HEK293 (cell line): ENCODE results near the gene MSX1.

ENCODE experiments used
- CTCF ChIA-PET: fragments of 350-600 bp; formaldehyde crosslinking; extraction: SDS; loops from one replicate; lab custom pipeline; 2021; ENCODE audit warnings: antibody characterized with exemption; lab: Yijun Ruan, JAX
- POLR2A ChIA-PET: fragments of 300-600 bp; formaldehyde crosslinking; extraction: SDS; loops from one replicate; lab custom pipeline; 2020; ENCODE audit warnings: antibody characterized with exemption, inconsistent platforms; lab: Yijun Ruan, JAX
- H3K27ac ChIP-seq: fragments of 200-500 bp; sonication (Bioruptor generic); 2 replicates; pipeline ENCODE4 v1.5.1; 2014; ENCODE audit warnings: low read depth, low read length, control low read depth, inconsistent platforms; ENCODE audit errors: extremely low read depth
- H3K36me3 ChIP-seq, 2 experiments: fragments of 200-500 bp in 1 of 2; sonication (Bioruptor generic) in 1 of 2; 1 replicate in 1 of 2; 2 replicates in 1 of 2; pipeline ENCODE4 v1.5.1; 2014 to 2017; ENCODE audit warnings: inconsistent platforms in 2 of 2, low read length in 2 of 2; ENCODE audit not compliant: control insufficient read depth in 2 of 2, insufficient read depth in 1 of 2
- H3K4me1 ChIP-seq: fragments of 200-500 bp; sonication (Bioruptor generic); 2 replicates; pipeline ENCODE4 v1.5.1; 2014; ENCODE audit warnings: mild to moderate bottlenecking, low read length, inconsistent platforms; ENCODE audit not compliant: control insufficient read depth, insufficient read depth
- H3K4me3 ChIP-seq: 2 replicates; pipeline ENCODE4 v1.5.1; 2011; ENCODE audit warnings: low read depth, mild to moderate bottlenecking, control low read depth, low read length, moderate library complexity
- H3K9me3 ChIP-seq: fragments of 200-500 bp; sonication (Bioruptor generic); 2 replicates; pipeline ENCODE4 v1.5.1; 2014; ENCODE audit warnings: low read depth, low read length, inconsistent platforms; ENCODE audit not compliant: control insufficient read depth, insufficient read depth
- GLIS1 ChIP-seq: fragments of 450-650 bp; formaldehyde crosslinking; IDR thresholded peaks from 2 replicates; pipeline ENCODE4 v1.5.1; 2016; ENCODE audit warnings: missing biosample characterization, missing genetic modification characterization
- KLF16 ChIP-seq: fragments of 450-650 bp; formaldehyde crosslinking; IDR thresholded peaks from 2 replicates; pipeline ENCODE4 v1.5.1; 2017; ENCODE audit warnings: missing biosample characterization, missing genetic modification characterization
- KLF8 ChIP-seq: fragments of 450-650 bp; formaldehyde crosslinking; IDR thresholded peaks from 2 replicates; pipeline ENCODE4 v1.5.1; 2016; ENCODE audit warnings: missing biosample characterization, missing genetic modification characterization
- PRDM1 ChIP-seq: fragments of 450-650 bp; formaldehyde crosslinking; IDR thresholded peaks from 2 replicates; pipeline ENCODE4; 2016; ENCODE audit warnings: missing biosample characterization, missing genetic modification characterization
- SP3 ChIP-seq: fragments of 450-650 bp; formaldehyde crosslinking; IDR thresholded peaks from 2 replicates; pipeline ENCODE4 v1.5.1; 2016; ENCODE audit warnings: missing biosample characterization, missing genetic modification characterization
- ZBTB17 ChIP-seq: fragments of 450-650 bp; formaldehyde crosslinking; IDR thresholded peaks from 2 replicates; pipeline ENCODE4 v1.5.1; 2016; ENCODE audit warnings: missing biosample characterization, missing genetic modification characterization
- ZBTB20 ChIP-seq: fragments of 450-650 bp; formaldehyde crosslinking; IDR thresholded peaks from 2 replicates; pipeline ENCODE4 v1.5.1; 2016; ENCODE audit warnings: missing biosample characterization, missing genetic modification characterization
- ZFP69B ChIP-seq: fragments of 450-650 bp; formaldehyde crosslinking; IDR thresholded peaks from 2 replicates; pipeline ENCODE4 v1.5.1; 2016; ENCODE audit warnings: missing biosample characterization, missing genetic modification characterization
- ZIC2 ChIP-seq: fragments of 450-650 bp; formaldehyde crosslinking; IDR thresholded peaks from 2 replicates; pipeline ENCODE4 v1.5.1; 2016; ENCODE audit warnings: missing biosample characterization, missing genetic modification characterization
- ZNF19 ChIP-seq: fragments of 450-650 bp; formaldehyde crosslinking; IDR thresholded peaks from 2 replicates; pipeline ENCODE4; 2016; ENCODE audit warnings: missing biosample characterization, missing genetic modification characterization, low read depth
- ZNF335 ChIP-seq: fragments of 450-650 bp; formaldehyde crosslinking; conservative IDR thresholded peaks from 2 replicates; pipeline ENCODE4 v1.5.1; 2016; ENCODE audit warnings: missing biosample characterization, missing genetic modification characterization
- ZNF394 ChIP-seq: fragments of 450-650 bp; formaldehyde crosslinking; IDR thresholded peaks from 2 replicates; pipeline ENCODE4 v1.5.1; 2016; ENCODE audit warnings: missing biosample characterization, missing genetic modification characterization, mild to moderate bottlenecking, moderate library complexity, borderline replicate concordance
- ZNF514 ChIP-seq: fragments of 450-650 bp; formaldehyde crosslinking; IDR thresholded peaks from 2 replicates; pipeline ENCODE4 v1.5.1; 2016; ENCODE audit warnings: missing biosample characterization, missing genetic modification characterization
- ZNF561 ChIP-seq: fragments of 450-650 bp; IDR thresholded peaks from 2 replicates; pipeline ENCODE4 v1.5.1; 2018; ENCODE audit warnings: missing biosample characterization, missing genetic modification characterization, borderline replicate concordance
- ZNF600 ChIP-seq: fragments of 450-650 bp; formaldehyde crosslinking; IDR thresholded peaks from 2 replicates; pipeline ENCODE4 v1.5.1; 2016; ENCODE audit warnings: missing biosample characterization, missing genetic modification characterization
- ZNF777 ChIP-seq: fragments of 450-650 bp; formaldehyde crosslinking; IDR thresholded peaks from 2 replicates; pipeline ENCODE4 v1.5.1; 2017; ENCODE audit warnings: missing biosample characterization, missing genetic modification characterization, borderline replicate concordance
- TF ChIP-seq, protein P1 (sequence below): fragments of 450-650 bp; formaldehyde crosslinking; IDR thresholded peaks from 2 replicates; pipeline ENCODE4 v1.5.1; 2016; ENCODE audit warnings: missing biosample characterization, missing genetic modification characterization
- TF ChIP-seq, protein P2 (sequence below): fragments of 450-650 bp; formaldehyde crosslinking; IDR thresholded peaks from 2 replicates; pipeline ENCODE4 v1.5.0; 2017; ENCODE audit warnings: missing biosample characterization, missing genetic modification characterization, borderline replicate concordance
- TF ChIP-seq, protein P3 (sequence below): fragments of 450-650 bp; formaldehyde crosslinking; IDR thresholded peaks from 2 replicates; pipeline ENCODE4; 2016; ENCODE audit warnings: missing biosample characterization, missing genetic modification characterization
- TF ChIP-seq, protein P4 (sequence below): sonication (generic); formaldehyde crosslinking; IDR thresholded peaks from 2 replicates; pipeline ENCODE4 v1.8.1; 2022; ENCODE audit warnings: mild to moderate bottlenecking, moderate library complexity, missing genetic modification reagents

Gene MSX1

GRCh38 chr4:4860600-4861389 is 1.3 kb downstream of the MSX1 start (continued):
- TF ChIP-seq, protein P1, sequence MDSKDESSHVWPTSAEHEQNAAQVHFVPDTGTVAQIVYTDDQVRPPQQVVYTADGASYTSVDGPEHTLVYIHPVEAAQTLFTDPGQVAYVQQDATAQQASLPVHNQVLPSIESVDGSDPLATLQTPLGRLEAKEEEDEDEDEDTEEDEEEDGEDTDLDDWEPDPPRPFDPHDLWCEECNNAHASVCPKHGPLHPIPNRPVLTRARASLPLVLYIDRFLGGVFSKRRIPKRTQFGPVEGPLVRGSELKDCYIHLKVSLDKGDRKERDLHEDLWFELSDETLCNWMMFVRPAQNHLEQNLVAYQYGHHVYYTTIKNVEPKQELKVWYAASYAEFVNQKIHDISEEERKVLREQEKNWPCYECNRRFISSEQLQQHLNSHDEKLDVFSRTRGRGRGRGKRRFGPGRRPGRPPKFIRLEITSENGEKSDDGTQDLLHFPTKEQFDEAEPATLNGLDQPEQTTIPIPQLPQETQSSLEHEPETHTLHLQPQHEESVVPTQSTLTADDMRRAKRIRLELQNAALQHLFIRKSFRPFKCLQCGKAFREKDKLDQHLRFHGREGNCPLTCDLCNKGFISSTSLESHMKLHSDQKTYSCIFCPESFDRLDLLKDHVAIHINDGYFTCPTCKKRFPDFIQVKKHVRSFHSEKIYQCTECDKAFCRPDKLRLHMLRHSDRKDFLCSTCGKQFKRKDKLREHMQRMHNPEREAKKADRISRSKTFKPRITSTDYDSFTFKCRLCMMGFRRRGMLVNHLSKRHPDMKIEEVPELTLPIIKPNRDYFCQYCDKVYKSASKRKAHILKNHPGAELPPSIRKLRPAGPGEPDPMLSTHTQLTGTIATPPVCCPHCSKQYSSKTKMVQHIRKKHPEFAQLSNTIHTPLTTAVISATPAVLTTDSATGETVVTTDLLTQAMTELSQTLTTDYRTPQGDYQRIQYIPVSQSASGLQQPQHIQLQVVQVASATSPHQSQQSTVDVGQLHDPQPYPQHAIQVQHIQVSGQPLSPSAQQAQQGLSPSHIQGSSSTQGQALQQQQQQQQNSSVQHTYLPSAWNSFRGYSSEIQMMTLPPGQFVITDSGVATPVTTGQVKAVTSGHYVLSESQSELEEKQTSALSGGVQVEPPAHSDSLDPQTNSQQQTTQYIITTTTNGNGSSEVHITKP (tag by site-specific recombination): peak; percentile 97
- TF ChIP-seq ZNF394: 0 out of 2 replicates have a peak, but pooled peaks have one; percentile 18
- 0 out of 2 replicates have a peak, but pooled peaks have one; percentile 38 for TF ChIP-seq ZNF561
- TF ChIP-seq ZBTB20 (tag by site-specific recombination): peak; percentile 18; the same call in 1 of the 2 replicates
- TF ChIP-seq ZNF335 (tag by site-specific recombination): peak; percentile 24; the same call in 1 of the 2 replicates
- 0 out of 2 replicates have a peak, but pooled peaks have one; percentile 28 for TF ChIP-seq ZBTB17 (tag by site-specific recombination)
- peak; percentile 42 for TF ChIP-seq SP3 (tag by site-specific recombination)
- TF ChIP-seq ZFP69B (tag by site-specific recombination): peak; percentile 99

- Histone ChIP-seq H3K9me3 (no peaks in the 10 kb centered on the region), H3K4me1 (no peaks in the 10 kb centered on the region; the same call in 1 of the 2 replicates), H3K4me3 (peak overlapping the region; percentile 66), H3K27ac (no peak overlapping the region), H3K36me3 (peaks cover 0 to 27% of the 10 kb centered on the region in 2 experiments; a peak in 1 of 3 replicates)
- POLR2A ChIA-PET: no interaction called here
- TF ChIP-seq ZNF514 (tag by site-specific recombination) (no peak), PRDM1 (tag by site-specific recombination) (0 out of 2 replicates have a peak, but pooled peaks have one; percentile 24), GLIS1 (peak; percentile 68), ZIC2 (tag by site-specific recombination) (0 out of 2 replicates have a peak, but pooled peaks have one; percentile 2)
- CTCF ChIA-PET: no interaction called here
These were observed 2.0 kb downstream of the MSX1 start for GRCh38 chr4:4861390-4862018.

DNA sequence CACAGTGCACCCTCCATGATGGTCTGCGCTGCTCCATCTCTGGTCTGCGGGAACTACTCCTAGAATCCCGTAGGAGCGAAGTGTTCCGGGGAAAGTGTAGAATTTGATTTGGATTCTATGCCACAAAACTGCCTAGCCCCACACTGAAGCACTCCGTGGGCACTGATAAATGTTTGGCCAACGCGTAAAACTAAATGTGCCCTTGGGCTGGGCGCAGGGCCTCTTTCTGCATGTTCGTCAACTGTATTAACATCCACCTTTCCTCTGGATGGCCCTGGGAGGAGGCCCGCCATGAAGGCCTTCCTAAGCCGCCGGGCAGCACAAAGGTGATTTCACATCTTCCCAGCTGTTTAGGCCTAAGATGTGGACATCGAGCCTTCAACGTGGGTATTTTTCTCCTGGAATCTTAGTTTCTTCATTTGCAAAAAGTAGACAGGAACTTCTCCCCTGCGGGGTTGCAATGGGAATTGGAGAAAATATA is 2.6 kb downstream of the MSX1 start:
- H3K27ac ChIP-seq: no peak overlapping the region
- peaks cover 0 to 27% of the 10 kb centered on the region in 2 experiments; a peak in 1 of 3 replicates for H3K36me3 ChIP-seq
- ChIA-PET POLR2A (no interaction called here), CTCF (no interaction called here)
- H3K4me3 ChIP-seq: no peak overlapping the region
- no peaks in the 10 kb centered on the region; the same call in 1 of the 2 replicates for H3K4me1 ChIP-seq
- H3K9me3 ChIP-seq: no peaks in the 10 kb centered on the region
- no peak for TF ChIP-seq KLF8 (tag by site-specific recombination)
- TF ChIP-seq, protein P2, sequence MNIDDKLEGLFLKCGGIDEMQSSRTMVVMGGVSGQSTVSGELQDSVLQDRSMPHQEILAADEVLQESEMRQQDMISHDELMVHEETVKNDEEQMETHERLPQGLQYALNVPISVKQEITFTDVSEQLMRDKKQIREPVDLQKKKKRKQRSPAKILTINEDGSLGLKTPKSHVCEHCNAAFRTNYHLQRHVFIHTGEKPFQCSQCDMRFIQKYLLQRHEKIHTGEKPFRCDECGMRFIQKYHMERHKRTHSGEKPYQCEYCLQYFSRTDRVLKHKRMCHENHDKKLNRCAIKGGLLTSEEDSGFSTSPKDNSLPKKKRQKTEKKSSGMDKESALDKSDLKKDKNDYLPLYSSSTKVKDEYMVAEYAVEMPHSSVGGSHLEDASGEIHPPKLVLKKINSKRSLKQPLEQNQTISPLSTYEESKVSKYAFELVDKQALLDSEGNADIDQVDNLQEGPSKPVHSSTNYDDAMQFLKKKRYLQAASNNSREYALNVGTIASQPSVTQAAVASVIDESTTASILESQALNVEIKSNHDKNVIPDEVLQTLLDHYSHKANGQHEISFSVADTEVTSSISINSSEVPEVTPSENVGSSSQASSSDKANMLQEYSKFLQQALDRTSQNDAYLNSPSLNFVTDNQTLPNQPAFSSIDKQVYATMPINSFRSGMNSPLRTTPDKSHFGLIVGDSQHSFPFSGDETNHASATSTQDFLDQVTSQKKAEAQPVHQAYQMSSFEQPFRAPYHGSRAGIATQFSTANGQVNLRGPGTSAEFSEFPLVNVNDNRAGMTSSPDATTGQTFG (tag by site-specific recombination): no peak
- no peak for TF ChIP-seq ZNF19 (tag by site-specific recombination)
- TF ChIP-seq KLF16 (tag by site-specific recombination): no peak
- TF ChIP-seq, protein P3, sequence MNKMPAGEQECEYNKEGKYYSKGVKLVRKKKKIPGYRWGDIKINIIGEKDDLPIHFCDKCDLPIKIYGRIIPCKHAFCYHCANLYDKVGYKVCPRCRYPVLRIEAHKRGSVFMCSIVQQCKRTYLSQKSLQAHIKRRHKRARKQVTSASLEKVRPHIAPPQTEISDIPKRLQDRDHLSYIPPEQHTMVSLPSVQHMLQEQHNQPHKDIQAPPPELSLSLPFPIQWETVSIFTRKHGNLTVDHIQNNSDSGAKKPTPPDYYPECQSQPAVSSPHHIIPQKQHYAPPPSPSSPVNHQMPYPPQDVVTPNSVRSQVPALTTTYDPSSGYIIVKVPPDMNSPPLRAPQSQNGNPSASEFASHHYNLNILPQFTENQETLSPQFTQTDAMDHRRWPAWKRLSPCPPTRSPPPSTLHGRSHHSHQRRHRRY (tag by site-specific recombination): no peak
- no peak for TF ChIP-seq ZNF600 (tag by site-specific recombination)
- TF ChIP-seq, protein P4, sequence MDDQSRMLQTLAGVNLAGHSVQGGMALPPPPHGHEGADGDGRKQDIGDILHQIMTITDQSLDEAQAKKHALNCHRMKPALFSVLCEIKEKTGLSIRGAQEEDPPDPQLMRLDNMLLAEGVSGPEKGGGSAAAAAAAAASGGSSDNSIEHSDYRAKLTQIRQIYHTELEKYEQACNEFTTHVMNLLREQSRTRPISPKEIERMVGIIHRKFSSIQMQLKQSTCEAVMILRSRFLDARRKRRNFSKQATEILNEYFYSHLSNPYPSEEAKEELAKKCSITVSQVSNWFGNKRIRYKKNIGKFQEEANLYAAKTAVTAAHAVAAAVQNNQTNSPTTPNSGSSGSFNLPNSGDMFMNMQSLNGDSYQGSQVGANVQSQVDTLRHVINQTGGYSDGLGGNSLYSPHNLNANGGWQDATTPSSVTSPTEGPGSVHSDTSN (CRISPR knock-in tag): no peak
- no peak for TF ChIP-seq ZNF777 (tag by site-specific recombination)
